ENCODE measurements around the gene FCMR.
"Not testable (repeated sequence)": the region's sequence is repeated elsewhere in the genome, so short reads cannot be mapped to it uniquely, and the experiment has no call there.

Gene FCMR

GRCh38 chr1:206949641-206950040 is 27.9 kb upstream of the FCMR start:
- no peak for DNase-seq (ENCODE audit: low read depth in 2 of 2)

GRCh38 chr1:206949208-206949607 is 27.5 kb upstream of the FCMR start:
- no peak for DNase-seq (ENCODE audit: low read depth in 2 of 2)

- DNase-seq (ENCODE audit: low read depth in 2 of 2): no peak
These were observed 25.5 kb upstream of the FCMR start for GRCh38 chr1:206947255-206947654.

DNA sequence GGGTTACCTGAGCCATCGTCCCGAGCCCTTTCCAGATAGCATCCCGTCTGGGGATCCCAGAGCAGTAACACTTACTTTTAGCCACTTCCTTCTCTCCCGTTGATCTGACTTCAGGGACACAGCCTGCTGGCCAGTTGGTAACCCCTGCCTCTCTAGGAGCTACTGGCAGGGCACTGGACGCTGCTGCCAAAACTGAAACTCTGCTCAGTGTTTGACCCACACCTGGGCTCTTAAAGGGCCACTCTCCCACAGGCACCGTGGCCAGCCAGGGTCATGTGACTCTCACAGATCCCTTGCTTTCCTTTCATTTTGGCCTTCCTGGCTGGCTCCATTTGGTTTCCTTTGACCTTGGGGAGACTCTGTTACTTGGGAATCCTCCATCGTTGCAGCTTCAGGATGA is 24.5 kb upstream of the FCMR start, which contains the start of gene PIGR:
PIGR (minus strand) TSS at position 206 of the 400 bp plus-strand sequence. CDS start 5,935 bp downstream, outside the sequence.
- no peak for DNase-seq (ENCODE audit: low read depth in 2 of 2)

DNA sequence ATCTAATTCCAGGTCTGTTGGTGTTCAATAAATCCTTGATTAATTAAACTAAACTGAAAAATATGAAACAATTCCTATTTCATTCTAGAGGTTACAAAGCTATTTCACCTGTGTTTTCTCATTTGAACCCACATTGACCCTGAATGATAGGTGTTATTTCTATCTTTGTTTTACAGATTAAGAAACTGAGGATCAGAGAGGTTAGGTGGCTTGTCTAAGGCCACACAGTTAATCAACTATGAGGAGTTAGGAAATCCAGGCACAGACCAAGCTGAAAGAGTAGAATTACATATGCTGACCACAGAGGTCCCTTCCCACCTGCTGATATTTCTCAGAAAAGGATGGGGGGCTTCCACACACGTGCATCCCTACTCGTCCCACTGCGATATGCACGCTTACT is 24.0 kb upstream of the FCMR start:
- no peak for DNase-seq (ENCODE audit: low read depth in 2 of 2)

DNA sequence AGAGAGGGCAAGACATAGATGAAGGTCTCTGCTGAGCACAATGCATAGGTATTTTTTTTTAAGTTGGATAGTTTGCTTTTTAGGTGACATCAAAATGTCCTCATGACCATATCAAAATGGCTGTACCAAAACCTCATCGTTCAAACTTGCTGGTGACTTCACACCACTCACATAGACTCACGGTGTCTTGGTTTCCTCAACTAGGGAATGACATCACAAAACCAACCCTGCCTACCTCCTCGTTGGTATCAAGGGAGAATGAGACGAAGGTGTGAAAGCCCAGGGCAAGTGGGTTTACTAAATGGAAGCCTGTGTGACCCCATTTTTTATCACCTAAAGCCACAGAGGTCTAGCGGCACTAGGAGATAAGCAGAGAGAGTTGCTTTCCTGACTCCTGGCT is 23.0 kb upstream of the FCMR start:
- no peak for DNase-seq (ENCODE audit: low read depth in 2 of 2)

- DNase-seq (ENCODE audit: low read depth in 2 of 2): no peak
These were observed 20.2 kb upstream of the FCMR start for GRCh38 chr1:206941766-206942418.

DNA sequence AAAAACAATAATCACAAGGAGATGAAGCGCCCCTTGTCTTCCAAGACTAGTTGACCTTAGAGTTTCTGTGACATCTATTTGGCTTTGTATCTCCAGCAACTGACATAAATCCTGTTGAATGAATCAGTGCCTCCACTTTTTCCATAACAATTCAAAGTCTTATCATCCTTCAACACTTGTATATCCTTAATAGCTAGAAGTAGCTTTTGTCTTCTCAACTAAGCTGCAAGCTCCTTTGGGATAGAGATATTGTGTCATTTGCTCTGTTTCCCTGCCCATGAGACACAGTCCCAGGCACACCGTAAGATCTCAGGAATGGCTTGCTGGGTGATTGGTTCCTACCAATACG is 18.8 kb upstream of the FCMR start:
- no peak for DNase-seq (ENCODE audit: low read depth in 2 of 2)

DNA sequence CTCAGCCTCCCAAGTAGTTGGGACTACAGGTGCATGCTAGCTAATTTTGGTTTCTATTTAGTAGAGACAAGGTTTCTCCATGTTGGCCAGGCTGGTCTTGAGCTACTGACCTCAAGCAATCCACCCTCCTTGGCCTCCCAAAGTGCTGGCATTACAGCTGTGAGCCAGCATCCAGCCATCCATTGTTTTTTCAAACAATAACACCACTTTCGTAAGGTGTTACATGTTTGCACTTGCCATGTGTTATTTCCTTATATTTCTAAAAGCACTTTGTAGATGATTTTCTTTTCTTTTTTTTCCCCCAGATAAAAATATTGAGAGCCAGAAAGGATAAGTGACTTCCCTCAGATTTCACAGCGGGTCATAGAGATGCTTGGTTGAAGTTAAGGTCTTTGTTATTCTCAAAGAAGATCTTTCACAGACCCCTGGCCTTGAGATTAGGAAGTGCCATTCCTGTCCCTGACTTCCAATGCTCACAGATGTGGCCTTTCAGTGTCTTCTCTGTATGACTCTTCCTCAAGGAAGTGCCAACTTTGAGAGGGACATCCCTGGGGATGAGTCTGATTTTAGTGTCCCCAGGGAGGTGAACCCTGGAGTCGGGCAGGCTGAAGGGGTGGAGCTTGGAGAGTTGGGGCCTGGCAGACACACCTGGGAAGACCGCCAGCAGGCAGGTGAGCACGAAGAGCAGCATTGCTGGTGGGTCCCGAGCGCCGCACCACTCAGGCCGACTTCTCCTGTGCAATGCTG is 18.3 kb upstream of the FCMR start:
- no peak for DNase-seq (ENCODE audit: low read depth in 2 of 2)

DNA sequence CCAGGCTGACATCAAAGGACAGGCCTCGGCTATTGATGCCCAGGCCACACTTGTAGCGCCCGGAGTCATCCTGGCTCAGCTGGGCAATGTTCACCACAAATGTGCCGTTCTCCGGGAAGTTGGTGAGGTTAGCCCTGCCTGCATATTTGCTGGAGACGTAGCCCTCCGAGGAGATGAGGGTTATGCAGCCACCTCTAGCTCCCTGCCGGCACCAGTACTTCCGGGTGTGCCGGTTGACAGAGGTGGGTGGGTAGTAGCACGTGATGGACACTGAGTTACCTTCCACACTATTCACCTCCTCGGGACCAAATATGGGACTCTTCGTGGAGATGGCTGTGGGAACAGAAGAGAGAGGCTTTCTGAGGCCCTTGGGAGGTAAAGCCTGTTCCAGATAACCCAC is 17.4 kb upstream of the FCMR start:
- no peak for DNase-seq (ENCODE audit: low read depth in 2 of 2)

GRCh38 chr1:206937425-206937824 is 15.7 kb upstream of the FCMR start:
- DNase-seq (ENCODE audit: low read depth in 2 of 2): no peak

- DNase-seq (ENCODE audit: low read depth in 2 of 2): no peak
These were observed 13.8 kb upstream of the FCMR start for GRCh38 chr1:206935491-206936067.

DNA sequence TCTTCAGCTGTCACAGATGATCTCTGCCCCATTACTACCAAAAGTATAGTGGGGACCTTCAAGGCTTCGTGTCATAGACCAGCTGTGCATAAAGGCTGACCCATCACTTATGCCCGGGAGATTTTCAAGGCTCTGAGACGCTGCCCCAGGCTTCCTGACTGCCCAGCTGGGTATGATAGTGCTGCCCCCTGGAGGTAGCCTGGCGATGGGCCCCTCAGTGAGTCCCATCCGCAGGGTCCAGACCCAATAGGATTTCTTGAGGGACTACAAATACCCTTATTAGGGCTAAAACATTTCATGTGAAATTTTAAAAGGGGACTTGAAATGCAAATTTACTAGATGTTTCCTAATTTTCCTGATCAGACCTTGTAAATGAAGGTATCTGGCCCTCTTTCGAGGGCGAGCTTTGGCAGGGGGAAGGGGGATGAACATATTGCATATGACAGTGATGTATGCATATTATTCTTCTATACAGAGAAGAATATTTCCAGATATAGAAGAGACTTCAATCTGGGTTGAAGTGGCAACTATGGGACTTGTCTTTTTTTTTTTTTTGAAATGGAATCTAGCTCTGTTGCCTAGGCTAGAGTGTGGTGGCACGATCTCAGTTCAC is 11.7 kb upstream of the FCMR start:
- peak in 1 of 2 donors; percentile 59 for DNase-seq (ENCODE audit: low read depth in 2 of 2)

- no peak for DNase-seq (ENCODE audit: low read depth in 2 of 2)
These were observed 10.4 kb upstream of the FCMR start for GRCh38 chr1:206932177-206932576.

- DNase-seq (ENCODE audit: low read depth in 2 of 2): no peak
These were observed 10.0 kb upstream of the FCMR start for GRCh38 chr1:206931709-206932108.

DNA sequence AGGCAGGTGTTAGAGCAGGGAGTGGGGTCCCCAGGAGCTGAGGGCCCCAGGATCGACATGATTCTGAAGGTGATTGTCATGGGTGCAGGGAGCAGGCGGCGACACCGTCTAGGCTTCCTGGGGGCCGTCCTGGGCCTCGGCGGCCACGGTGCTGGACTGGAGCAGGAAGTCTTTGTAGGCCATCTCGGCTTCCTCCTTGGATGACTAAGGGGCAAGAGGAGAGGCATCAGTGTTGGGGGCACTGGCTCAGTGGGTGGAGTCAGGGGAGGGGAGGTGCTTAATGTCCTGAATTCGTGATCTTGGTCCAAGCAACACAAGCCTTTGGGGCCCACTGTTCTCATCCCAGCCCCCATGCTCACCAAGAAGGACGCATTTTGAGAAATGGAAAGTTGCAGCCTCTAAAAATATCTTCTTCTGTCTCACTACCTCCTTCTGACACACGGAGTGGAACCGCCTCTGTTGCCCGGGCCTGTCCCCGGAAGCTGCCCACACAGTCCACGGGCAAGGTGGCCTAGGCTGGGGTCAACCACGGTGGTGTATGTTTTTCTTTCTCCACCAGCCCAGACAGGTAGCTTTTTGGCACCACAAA is 8.6 kb upstream of the FCMR start:
- DNase-seq (ENCODE audit: low read depth in 2 of 2): peak in 1 of 2 donors; percentile 52

GRCh38 chr1:206929524-206929923 is 7.8 kb upstream of the FCMR start:
- DNase-seq (ENCODE audit: low read depth in 2 of 2): no peak

- no peak for DNase-seq (ENCODE audit: low read depth in 2 of 2)
These were observed 4.5 kb upstream of the FCMR start for GRCh38 chr1:206926286-206926685.

DNA sequence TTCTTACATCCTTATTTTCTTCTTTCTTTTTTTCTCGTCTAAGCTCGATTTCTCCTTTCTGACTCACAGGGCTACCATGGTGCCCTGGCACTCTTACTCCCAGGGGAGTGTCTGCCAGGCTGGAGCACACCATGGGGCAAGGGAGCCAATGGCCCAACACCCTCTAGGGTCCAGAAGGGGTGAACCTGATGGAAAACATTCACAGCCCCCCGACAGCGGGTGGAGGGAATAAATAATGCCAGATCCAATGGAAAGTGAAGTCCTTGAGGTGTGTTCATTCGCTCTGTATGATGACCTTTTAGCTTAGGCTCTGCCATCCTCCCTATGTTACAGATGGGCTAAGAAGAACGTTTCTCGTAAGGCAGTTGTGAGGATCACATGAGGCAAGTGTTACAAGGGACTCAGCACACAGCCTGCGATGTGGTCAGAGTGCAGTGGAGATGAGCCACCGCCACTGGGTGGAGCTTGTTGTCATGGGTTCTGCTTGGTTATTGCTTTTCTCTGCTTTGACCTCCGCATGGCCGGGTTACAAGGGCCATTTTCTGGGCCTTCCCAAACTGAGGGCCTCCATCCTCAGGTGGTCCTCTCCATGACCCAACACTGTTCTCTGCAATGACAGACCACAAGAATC is 3.5 kb upstream of the FCMR start:
- peak; percentile 70 to 75 for DNase-seq (ENCODE audit: low read depth in 2 of 2)

DNA sequence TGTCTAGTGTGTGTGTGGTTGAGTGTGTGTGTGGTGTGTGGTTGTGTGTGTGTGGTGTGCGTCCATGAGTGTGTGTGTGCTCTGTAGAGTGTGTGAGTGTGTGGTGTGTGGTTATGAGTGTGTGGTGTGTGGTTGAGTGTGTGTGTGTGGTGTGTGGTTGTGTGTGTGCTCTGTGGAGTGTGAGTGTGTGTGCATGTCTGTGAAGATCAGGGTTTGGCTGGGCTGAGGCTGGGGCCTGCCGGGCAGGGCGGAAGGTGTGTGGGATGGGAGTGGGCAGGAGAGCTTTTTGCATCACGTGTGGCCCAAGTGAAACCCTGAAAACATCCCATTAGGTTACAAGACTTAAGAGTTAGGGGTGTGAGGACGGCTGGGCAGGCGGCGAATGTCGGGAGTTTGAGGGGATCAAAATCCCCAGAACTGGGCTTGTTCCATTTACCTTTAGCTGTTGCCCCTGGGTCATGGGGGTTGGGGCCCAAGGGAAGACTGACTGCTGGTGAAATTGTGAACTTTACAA is 2.9 kb upstream of the FCMR start:
- no peak for DNase-seq (ENCODE audit: low read depth in 2 of 2)

DNA sequence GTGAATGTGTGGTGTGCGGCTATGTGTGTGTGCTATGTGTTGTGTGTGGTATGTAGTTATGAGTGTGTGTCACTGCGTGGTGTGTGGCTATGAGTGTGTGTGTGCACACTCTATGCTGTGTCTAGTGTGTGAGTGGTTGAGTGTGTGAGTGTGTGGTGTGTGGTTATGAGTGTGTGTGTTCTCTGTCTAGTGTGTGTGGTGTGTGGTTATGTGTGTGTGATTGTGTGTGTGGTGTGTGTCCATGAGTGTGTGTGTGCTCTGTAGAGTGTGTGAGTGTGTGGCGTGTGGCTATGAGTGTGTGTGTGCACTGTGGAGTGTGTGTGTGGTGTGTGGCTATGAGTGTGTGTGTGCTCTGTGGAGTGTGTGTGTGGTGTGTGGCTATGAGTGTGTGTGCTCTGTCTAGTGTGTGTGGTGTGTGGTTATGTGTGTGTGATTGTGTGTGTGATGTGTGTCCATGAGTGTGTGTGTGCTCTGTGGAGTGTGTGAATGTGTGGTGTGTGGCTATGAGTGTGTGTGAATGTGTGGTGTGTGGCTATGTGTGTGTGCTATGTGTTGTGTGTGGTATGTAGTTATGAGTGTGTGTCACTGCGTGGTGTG is 2.3 kb upstream of the FCMR start:
- not testable (repeated sequence) for DNase-seq (ENCODE audit: low read depth in 2 of 2)

All from stimulated activated CD8-positive, alpha-beta memory T cell treated with anti-CD3 and anti-CD28 coated beads, Interleukin-15, amount 100 ng/mL, for 48 hours (primary cell).